ENCODE results near the gene ACAP2. TPM values are rescaled to one million over a fixed set of nuclear protein-coding genes. Genes with fewer than 3 reads are reported as not detected.

ACAP2 gene
- total RNA-seq, 1 donor from 2014 or later: 49.7 TPM

DNA sequence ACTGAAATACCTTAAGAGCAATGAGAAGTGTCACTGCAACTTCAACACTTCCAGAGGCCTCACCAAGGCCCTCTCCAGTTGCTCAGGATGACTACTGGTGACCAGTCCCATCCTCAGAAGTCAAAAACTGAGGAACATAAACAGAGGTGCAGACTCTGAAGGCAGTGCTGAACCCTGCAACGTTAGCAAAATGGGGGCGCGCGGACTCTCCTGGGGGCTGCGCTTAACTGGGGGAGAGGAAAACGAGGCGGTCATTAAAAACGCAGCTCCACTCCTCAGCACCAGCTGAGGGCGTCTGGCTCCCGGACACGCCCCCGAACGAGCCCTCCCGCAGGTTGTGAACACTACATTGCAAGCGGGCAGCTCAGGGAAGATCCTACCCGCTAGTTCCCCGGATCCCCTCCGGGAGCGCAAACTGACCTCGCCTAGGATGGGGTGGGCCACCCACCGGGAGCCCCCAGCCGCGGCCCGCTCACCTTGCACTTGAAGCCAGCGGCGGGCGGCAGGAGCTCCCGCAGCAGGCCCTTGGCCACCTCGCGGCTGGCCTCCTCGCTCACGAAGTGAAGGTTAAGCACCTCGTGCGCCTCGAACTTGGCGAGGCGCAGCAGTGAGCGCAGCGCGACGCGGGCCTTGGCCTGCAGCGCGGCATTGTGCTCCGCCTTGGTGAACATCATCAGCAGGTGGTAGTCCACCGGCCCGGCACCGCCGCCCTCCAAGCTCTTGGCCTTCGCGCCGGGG, 172.6 kb downstream of the ACAP2 start:
- Mint-ChIP-seq H3K4me3 (peak overlapping the region; percentile 81), H3K27me3 (ENCODE audit: low read depth) (no peaks in the 10 kb centered on the region), H3K4me1 (peaks cover 20% of the 10 kb centered on the region), H3K27ac (peak overlapping the region; percentile 82), H3K36me3 (peaks cover 9% of the 10 kb centered on the region), H3K9me3 (no peaks in the 10 kb centered on the region)
- TF ChIP-seq, protein P1, sequence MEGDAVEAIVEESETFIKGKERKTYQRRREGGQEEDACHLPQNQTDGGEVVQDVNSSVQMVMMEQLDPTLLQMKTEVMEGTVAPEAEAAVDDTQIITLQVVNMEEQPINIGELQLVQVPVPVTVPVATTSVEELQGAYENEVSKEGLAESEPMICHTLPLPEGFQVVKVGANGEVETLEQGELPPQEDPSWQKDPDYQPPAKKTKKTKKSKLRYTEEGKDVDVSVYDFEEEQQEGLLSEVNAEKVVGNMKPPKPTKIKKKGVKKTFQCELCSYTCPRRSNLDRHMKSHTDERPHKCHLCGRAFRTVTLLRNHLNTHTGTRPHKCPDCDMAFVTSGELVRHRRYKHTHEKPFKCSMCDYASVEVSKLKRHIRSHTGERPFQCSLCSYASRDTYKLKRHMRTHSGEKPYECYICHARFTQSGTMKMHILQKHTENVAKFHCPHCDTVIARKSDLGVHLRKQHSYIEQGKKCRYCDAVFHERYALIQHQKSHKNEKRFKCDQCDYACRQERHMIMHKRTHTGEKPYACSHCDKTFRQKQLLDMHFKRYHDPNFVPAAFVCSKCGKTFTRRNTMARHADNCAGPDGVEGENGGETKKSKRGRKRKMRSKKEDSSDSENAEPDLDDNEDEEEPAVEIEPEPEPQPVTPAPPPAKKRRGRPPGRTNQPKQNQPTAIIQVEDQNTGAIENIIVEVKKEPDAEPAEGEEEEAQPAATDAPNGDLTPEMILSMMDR (IDR thresholded peaks at IDR 0.05; ENCODE audit: unreplicated experiment): no peak
- DNase-seq (ENCODE audit: low spot score in 2 of 2, unreplicated experiment in 2 of 2): peak in 1 of 2 experiments; percentile 59

DNA sequence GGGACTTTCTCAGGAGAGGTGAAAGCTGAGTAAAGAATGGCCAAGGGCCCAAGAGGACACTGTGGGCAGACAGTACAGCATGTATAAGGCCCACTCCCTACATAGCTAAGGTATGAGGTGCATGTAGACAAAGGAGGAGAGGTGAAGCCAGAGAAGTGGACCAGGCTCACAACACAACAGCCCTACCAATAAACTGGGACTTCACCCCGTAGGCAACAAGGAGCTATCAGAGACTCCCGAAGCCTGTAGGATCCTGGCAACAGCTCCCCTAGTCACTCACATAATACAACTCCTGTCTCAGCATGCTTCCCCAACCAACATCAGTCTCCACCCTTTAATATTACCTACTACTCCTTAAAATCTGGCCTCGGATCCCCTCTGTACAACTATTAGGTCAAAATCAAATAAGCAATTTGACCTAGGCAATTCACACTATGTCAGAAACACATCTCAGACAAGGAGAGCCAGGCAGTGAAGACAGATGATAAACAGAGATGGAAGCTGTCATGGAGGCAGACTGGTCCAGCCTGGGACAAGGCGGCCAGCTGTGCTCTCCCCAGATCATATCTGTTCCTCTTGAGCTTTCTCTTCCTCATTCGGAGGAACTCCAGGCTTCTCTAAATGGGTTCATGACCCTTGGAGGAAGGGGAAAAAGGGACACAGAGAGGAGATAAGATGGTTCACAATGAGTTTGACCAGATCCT, 173.3 kb downstream of the ACAP2 start:
- H3K27me3 Mint-ChIP-seq (ENCODE audit: low read depth): no peaks in the 10 kb centered on the region
- no peaks in the 10 kb centered on the region for H3K9me3 Mint-ChIP-seq
- TF ChIP-seq, protein P1 (IDR thresholded peaks at IDR 0.05; ENCODE audit: unreplicated experiment): no peak
- peaks cover 9% of the 10 kb centered on the region for H3K36me3 Mint-ChIP-seq
- no peak for DNase-seq (ENCODE audit: low spot score in 2 of 2, unreplicated experiment in 2 of 2)
- peak overlapping the region; percentile 81 for H3K4me3 Mint-ChIP-seq
- no peak overlapping the region for H3K27ac Mint-ChIP-seq
- peaks cover 20% of the 10 kb centered on the region for H3K4me1 Mint-ChIP-seq

DNA sequence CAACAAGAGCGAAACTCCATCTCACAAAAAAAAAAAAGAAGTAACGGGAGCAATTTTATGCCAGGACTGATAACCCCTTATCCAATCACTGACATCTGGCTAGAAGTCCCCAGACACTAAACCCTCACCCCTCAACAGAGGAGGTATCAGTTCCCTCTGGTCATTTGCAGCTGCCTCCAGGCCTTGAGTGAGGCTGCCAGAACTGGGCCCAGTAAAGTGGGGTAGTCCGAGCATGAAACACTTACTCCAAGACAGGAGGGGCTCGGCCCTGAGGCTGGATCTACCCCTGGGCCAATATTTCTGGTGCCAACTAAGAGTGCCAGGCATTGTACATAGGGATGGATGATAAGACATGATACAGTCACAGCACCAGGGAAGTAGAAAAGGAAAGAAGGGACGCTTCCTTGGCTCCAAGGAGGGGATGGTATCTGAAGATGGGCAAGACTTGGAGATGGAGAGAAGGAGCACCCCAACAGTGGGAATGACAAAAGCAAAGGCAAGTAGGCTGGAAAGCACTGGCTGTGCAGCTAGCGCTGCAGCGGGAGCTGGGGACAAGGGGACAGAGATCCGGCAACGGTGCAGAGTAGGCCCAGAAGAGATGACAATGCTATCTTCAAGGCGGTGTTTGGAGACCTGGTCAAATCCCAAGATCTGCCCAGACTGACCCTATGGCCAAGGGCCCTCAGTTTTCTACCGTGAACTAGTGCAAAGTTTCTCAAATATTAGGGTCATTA, 174.1 kb downstream of the ACAP2 start:
- TF ChIP-seq, protein P1 (IDR thresholded peaks at IDR 0.05; ENCODE audit: unreplicated experiment): no peak
- Mint-ChIP-seq H3K36me3 (peaks cover 9% of the 10 kb centered on the region), H3K9me3 (no peaks in the 10 kb centered on the region), H3K4me3 (peak overlapping the region; percentile 39), H3K27me3 (ENCODE audit: low read depth) (no peaks in the 10 kb centered on the region), H3K27ac (no peak overlapping the region), H3K4me1 (peaks cover 20% of the 10 kb centered on the region)
- DNase-seq (ENCODE audit: low spot score in 2 of 2, unreplicated experiment in 2 of 2): no peak

DNA sequence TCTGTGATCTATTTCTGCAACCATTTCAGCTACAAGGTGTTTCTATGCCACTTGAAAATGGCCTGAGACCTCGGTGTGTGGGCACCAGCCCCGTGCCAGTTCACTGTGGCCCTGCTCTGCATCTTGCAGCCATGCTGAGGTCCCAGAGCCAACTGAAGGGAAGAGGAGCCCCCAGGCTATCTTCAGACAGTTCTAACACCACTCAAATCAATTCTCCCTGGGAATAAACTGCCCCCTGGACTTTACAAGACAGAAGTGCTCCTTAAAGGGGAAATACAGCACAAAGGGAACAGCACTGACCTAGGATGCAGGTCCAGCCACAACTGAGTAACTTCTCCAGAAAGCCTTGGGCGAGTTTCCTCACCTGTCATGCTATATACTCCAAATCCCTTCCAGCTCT, 175.7 kb downstream of the ACAP2 start:
- no peak for DNase-seq (ENCODE audit: low spot score in 2 of 2, unreplicated experiment in 2 of 2)
- TF ChIP-seq, protein P1 (IDR thresholded peaks at IDR 0.05; ENCODE audit: unreplicated experiment): no peak

DNA sequence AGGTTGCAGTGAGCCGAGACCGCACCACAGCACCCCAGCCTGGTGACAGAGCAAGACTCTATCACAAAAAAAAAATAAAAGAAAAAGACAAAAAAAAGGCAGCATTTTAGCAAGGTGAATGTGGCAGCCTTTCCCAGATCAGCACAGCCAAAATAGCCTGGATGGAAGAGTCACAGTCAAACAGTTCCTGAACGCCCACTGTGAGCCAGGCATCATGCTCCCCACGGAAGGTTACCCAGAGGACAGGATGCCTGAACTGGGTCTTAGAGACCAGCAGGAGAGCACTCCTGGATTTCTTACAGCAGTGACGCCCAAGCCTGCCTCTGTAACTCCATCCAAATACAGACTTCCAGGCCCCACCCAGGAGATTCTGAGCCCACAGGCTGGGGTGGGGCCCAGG, 176.4 kb downstream of the ACAP2 start:
- Mint-ChIP-seq H3K27ac (no peak overlapping the region), H3K9me3 (no peaks in the 10 kb centered on the region), H3K4me1 (peaks cover 17% of the 10 kb centered on the region), H3K36me3 (peaks cover 9% of the 10 kb centered on the region), H3K4me3 (no peak overlapping the region), H3K27me3 (ENCODE audit: low read depth) (no peaks in the 10 kb centered on the region)
- TF ChIP-seq, protein P1 (IDR thresholded peaks at IDR 0.05; ENCODE audit: unreplicated experiment): no peak
- DNase-seq (ENCODE audit: low spot score in 2 of 2, unreplicated experiment in 2 of 2): no peak

More for the DNA sequence above, 175.7 kb downstream of the ACAP2 start:
- peaks cover 9% of the 10 kb centered on the region for H3K36me3 Mint-ChIP-seq
- H3K9me3 Mint-ChIP-seq: no peaks in the 10 kb centered on the region
- H3K27me3 Mint-ChIP-seq (ENCODE audit: low read depth): no peaks in the 10 kb centered on the region
- no peak overlapping the region for H3K4me3 Mint-ChIP-seq
- H3K27ac Mint-ChIP-seq: no peak overlapping the region
- peaks cover 21% of the 10 kb centered on the region for H3K4me1 Mint-ChIP-seq
